ENCODE measurements around the gene DPP10. TPM values are rescaled to one million over a fixed set of nuclear protein-coding genes. Genes with fewer than 3 reads are reported as not detected.

Gene DPP10
- total and polyA plus RNA-seq, 10 of the 15 experiments (the other 5 are each of a cell fraction or from before 2014, with no cell fraction given): not detected

- ChIA-PET RAD21 (ENCODE audit: unreplicated experiment) (no interaction called here), CTCF (no interaction called here), SMC1A (ENCODE audit: uncharacterized antibody, unreplicated experiment) (no interaction called here), POLR2A (no interaction called here)
- no peaks in the 10 kb centered on the region for H3K27me3 ChIP-seq (replicated peaks in 1 of 2; ENCODE audit: control insufficient read depth in 2 of 2, insufficient read depth in 2 of 2, low read length in 1 of 2)
- H3K4me1 ChIP-seq (ENCODE audit: control insufficient read depth, insufficient read depth, low read length): no peaks in the 10 kb centered on the region
- H4K20me1 ChIP-seq (ENCODE audit: control insufficient read depth, insufficient read depth): no peaks in the 10 kb centered on the region
- H3K27ac ChIP-seq (ENCODE audit: control insufficient read depth, insufficient read depth): no peak overlapping the region
- H3K79me2 ChIP-seq (ENCODE audit: control insufficient read depth, insufficient read depth, low read length): no peaks in the 10 kb centered on the region
- no peaks in the 10 kb centered on the region for H3K9me3 ChIP-seq (replicated peaks; ENCODE audit: control insufficient read depth, insufficient read depth, low read length)
- no peaks in the 10 kb centered on the region for H3K36me3 ChIP-seq (ENCODE audit: control insufficient read depth in 2 of 2, insufficient read depth in 2 of 2, low read length in 1 of 2)
- intact Hi-C loops (cut with micrococcal nuclease; ENCODE audit: unreplicated experiment) (no loop called here), in situ Hi-C loops (cut with MboI) (no loop called here)
- H3K9ac ChIP-seq (ENCODE audit: control insufficient read depth, insufficient read depth, low read length): no peak overlapping the region
- FAIRE-seq: no peak
- no peak overlapping the region for H3K4me2 ChIP-seq (ENCODE audit: control insufficient read depth, insufficient read depth)
- H3K4me3 ChIP-seq: no peak overlapping the region
- 80% methylated on average over 1 of the region's 1 CpG for WGBS (ENCODE audit: insufficient coverage, insufficient replicate concordance, low lambda C conversion rate, missing lambda C conversion rate)
- no TSS peak for BruUV-seq (replicated peaks)
- DNase-seq (ENCODE audit: low read depth, low spot score): no peak
- no peak for ATAC-seq
- H2AFZ ChIP-seq (ENCODE audit: control insufficient read depth, low read depth, low read length): no peak overlapping the region
- TF ChIP-seq PAX5 (IDR thresholded peaks at IDR 0.05; ENCODE audit: borderline replicate concordance, low read depth, low read length): no peak
- no peak for TF ChIP-seq CBX3 (IDR thresholded peaks at IDR 0.05; ENCODE audit: borderline replicate concordance, low read depth)
- no peak for TF ChIP-seq BCL11A (IDR thresholded peaks at IDR 0.05; ENCODE audit: low read depth, low read length)
- TF ChIP-seq PML (IDR thresholded peaks at IDR 0.05; ENCODE audit: low read length): no peak
- no peak for TF ChIP-seq RB1 (IDR thresholded peaks at IDR 0.05; ENCODE audit: borderline replicate concordance)
- no peak for TF ChIP-seq ZBED1 (IDR thresholded peaks at IDR 0.05; ENCODE audit: borderline replicate concordance)
- TF ChIP-seq NBN (IDR thresholded peaks at IDR 0.05): no peak
- TF ChIP-seq ATF2 (IDR thresholded peaks at IDR 0.05; ENCODE audit: low read length): no peak
- TF ChIP-seq CEBPB (IDR thresholded peaks at IDR 0.05; ENCODE audit: borderline replicate concordance in 1 of 2, low read depth in 2 of 2, low read length in 2 of 2): no peak
- TF ChIP-seq GABPA (IDR thresholded peaks at IDR 0.05; ENCODE audit: low read depth): no peak
- no peak for TF ChIP-seq NFYB (IDR thresholded peaks at IDR 0.05; ENCODE audit: insufficient read depth, low read depth, low read length)
- TF ChIP-seq PBX3 (IDR thresholded peaks at IDR 0.05; ENCODE audit: insufficient replicate concordance, low read depth, low read length): no peak
- TF ChIP-seq NRF1 (conservative IDR thresholded peaks at IDR 0.05; ENCODE audit: low read depth, low read length): no peak
- no peak for TF ChIP-seq TCF7 (IDR thresholded peaks at IDR 0.05; ENCODE audit: borderline replicate concordance)
- no peak for TF ChIP-seq MEF2B (IDR thresholded peaks at IDR 0.05; ENCODE audit: partially characterized antibody, poor library complexity, severe bottlenecking)
- no peak for TF ChIP-seq CUX1 (IDR thresholded peaks at IDR 0.05; ENCODE audit: insufficient replicate concordance, low read depth, low read length)
These were observed 1249.0 kb downstream of the DPP10 start for GRCh38 chr2:115691409-115691808.

Measured in GM12878 (cell line).